OCI-M2 (cell line): Measurements from ENCODE around the gene CBX6.
"Not testable (repeated sequence)": the region's sequence is repeated elsewhere in the genome, so short reads cannot be mapped to it uniquely, and the experiment has no call there.

Source experiments
- DNase-seq: peaks from one replicate; lab custom pipeline; 2025; ENCODE audit not compliant: unreplicated experiment; lab: John Stamatoyannopoulos, UW

Gene CBX6

GRCh38 chr22:38861170-38861876 lies 10.7 kb downstream of the CBX6 start:
- DNase-seq: no peak

GRCh38 chr22:38860283-38861169 lies 11.5 kb downstream of the CBX6 start:
- no peak for DNase-seq

- DNase-seq: no peak
Measured at GRCh38 chr22:38859581-38860282, 12.3 kb downstream of the CBX6 start.

- DNase-seq: no peak
Measured at GRCh38 chr22:38858492-38858891, 13.5 kb downstream of the CBX6 start.

GRCh38 chr22:38854476-38854875 lies 17.5 kb downstream of the CBX6 start:
- not testable (repeated sequence) for DNase-seq

- not testable (repeated sequence) for DNase-seq
Measured at GRCh38 chr22:38853883-38854282, 18.1 kb downstream of the CBX6 start.

- DNase-seq: no peak
Measured at GRCh38 chr22:38853196-38853651, 18.8 kb downstream of the CBX6 start.

GRCh38 chr22:38852522-38852921 lies 19.5 kb downstream of the CBX6 start:
- DNase-seq: no peak

- DNase-seq: no peak
Measured at GRCh38 chr22:38850941-38851849, 20.8 kb downstream of the CBX6 start.

GRCh38 chr22:38850399-38850798 lies 21.6 kb downstream of the CBX6 start:
- no peak for DNase-seq

- DNase-seq: no peak
Measured at GRCh38 chr22:38849811-38850210, 22.2 kb downstream of the CBX6 start.

- DNase-seq: no peak
Measured at GRCh38 chr22:38846412-38846811, 25.6 kb downstream of the CBX6 start.

- DNase-seq: no peak
Measured at GRCh38 chr22:38845004-38845740, 26.8 kb downstream of the CBX6 start.

GRCh38 chr22:38844315-38845003 lies 27.6 kb downstream of the CBX6 start:
- no peak for DNase-seq

GRCh38 chr22:38843657-38844314 lies 28.2 kb downstream of the CBX6 start, which contains the start of gene NPTXR:
Gene NPTXR (minus strand): TSS chr22:38844028.
- DNase-seq: no peak

GRCh38 chr22:38843201-38843656 lies 28.8 kb downstream of the CBX6 start:
- DNase-seq: no peak

GRCh38 chr22:38842512-38843200 lies 29.4 kb downstream of the CBX6 start:
- no peak for DNase-seq

- DNase-seq: no peak
Measured at GRCh38 chr22:38841635-38842034, 30.4 kb downstream of the CBX6 start.
